NCI-H2196 (cell line): Measurements from ENCODE around the gene FAM184B.
"Not testable (repeated sequence)": the region's sequence is repeated elsewhere in the genome, so short reads cannot be mapped to it uniquely, and the experiment has no call there.

Experiments used
- DNase-seq: peaks from one replicate; lab custom pipeline; 2025; ENCODE audit not compliant: unreplicated experiment; lab: John Stamatoyannopoulos, UW

Gene FAM184B

DNA sequence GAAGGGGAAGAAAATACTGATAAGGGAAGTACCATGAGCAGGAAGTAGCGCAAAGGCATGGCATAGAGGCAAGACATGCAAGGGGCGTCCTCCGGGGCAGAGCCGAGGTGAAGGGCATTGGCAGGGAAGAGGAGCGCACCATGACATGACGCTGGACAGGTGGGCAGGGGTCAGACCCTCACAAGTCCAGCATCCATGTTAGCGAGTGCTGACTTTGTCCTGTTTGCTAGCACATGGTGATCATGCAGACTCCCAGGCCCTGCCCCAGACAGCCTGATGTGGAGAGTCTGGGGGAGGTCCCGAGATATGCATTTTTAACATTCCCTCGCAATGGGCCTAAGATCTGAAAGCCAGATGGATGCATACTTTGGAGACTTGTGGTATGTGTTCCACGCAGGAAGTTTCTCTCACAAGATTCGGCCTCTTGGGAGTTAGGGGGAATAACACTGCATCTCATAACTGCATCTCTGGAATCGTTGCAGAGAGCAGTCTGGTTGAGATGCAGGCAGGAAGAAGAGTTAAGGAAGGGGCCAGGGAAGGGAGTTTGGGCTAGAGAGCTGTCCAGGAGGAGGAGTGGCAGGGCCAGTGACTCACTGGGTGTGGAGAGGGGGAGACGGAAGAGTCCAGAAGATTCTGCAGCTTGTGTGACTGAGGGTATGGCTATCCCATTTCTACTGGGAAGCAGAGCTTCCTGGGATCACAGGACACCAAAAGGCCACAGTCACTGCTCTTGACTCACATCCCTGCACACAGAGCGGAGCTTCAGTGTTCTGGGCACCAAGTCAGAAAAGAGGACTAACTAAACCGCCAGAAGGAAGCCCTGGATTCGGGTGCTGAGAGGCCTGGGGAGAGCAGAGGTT is 59.7 kb downstream of the FAM184B start:
- DNase-seq = no peak

DNA sequence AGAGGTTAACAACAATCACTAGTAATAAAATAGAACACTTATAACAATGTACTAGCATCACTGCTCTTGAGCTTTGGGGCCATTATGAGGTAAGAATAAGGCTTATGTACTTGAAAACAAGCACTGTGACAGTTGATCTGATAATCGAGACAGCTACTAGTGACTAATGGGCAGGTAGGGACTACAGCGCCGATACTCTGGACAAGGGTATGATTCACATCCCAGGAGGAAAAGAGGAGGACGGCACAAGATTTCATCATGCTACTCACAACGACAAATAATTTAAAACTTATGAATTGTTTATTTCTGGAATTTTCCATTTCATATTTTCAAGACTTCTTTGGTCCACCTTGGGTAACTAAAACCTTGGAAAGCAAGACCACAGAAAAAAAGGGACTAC is 62.3 kb downstream of the FAM184B start:
- no peak for DNase-seq

DNA sequence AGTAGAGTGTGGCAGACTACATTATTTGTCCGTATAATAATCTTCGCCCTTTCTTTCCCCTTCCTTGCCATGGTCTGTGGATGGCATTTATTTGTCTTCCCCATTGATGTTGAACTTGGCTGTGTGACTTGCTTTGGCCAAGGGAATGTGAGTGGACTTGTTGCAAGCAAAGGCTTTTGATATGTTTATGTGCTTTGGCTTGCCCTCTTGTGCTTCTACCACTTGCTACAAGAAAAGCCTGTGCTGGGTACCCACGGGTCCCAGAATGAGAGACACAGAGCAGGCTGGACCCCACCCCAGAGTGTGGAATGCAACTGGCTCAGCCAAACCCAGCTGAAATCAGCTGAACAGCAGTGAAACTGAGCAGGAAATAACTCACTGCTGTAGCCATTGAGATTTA is 63.0 kb downstream of the FAM184B start:
- no peak for DNase-seq

DNA sequence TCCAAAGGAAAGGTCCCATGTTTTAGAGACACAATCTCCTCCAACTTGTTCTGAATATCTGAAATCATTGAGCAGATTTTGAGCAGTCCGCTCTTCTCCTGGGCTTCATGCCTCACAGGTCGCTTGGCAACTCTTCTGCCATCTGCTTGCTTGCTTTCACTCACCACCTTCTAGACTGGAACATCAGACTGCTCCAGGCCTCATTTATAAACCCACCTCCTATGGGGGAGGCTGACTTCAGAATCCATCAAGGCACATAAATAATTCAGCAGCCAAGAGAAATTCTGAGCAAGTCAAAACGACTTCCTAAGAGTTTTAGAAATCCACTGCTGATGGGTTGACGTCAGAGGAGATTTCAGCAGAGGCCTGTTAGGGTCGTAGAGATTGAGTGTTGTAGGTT is 64.1 kb downstream of the FAM184B start:
- no peak for DNase-seq

DNA sequence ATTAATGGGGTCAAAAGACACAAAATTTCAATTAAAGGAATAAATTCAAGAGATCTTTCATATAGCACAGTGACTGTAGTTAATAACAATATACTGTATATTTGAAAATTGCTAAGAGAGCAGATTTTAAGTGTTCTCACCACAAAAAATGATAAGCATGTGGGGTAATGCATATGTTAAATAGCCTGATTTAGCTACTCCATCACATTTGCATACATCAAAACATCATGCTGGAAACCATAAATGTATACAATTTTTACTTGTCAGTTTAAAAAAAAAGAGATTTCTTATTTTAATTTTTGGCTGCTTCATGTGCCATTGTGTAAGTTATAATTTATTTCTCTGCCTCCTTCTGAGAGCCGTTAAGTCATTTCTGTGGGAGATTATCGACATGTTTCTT is 65.9 kb downstream of the FAM184B start:
- no peak for DNase-seq

DNA sequence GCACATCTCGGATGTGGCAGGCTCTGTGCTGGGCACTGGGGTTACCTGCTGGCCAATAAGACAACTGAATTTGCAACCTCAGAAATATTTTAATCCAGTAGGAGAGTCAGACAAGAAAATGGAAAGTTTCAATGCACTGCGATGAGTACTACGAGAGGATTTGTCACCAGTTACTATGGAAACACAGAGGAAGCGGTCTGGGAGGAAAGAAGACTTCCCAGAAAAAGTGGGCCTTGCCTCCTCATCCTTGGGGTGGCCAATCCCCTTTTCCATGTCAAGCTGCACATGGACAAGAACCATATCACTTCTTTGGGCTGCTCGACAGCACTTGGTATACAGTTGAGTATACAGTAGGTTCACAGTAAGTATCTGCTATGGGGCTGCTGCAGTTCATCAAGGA is 67.6 kb downstream of the FAM184B start:
- DNase-seq = no peak

DNA sequence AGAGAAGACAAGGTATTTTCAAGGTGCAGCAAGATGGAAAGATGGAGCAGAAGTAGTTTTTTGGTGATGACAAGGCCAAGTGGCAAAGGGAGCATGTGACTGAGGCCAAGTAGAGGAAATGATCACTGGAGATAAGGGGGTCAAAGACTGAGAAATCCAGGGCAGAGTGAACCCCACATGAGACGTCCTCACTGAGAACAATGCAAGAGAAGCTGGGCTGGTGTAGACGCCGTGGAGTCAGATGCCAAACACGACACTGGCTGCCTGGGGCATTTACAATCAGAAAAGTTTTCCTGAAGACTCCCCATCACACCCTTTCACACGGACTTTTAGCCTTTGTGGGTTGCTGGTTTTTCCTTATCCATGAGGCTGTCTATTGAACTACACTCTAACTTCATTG is 69.3 kb downstream of the FAM184B start:
- no peak for DNase-seq

DNA sequence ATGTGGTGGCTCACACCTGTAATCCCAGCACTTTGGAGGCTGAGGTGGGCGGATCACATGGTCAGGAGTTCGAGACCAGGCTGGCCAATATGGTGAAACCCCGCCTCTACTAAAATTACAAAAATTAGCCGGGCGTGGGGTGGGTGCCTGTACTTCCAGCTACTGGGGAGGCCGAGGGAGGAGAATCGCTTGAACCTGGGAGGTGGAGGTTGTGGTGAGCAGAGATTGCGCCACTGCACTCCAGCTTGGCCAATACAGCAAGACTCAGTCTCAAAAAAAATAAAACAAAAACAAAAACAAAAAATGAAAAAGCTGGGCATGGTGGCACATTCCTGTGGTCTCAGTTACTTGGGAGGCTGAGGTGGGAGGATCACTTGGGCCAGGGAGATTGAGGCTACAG is 70.2 kb downstream of the FAM184B start:
- DNase-seq = not testable (repeated sequence)

DNA sequence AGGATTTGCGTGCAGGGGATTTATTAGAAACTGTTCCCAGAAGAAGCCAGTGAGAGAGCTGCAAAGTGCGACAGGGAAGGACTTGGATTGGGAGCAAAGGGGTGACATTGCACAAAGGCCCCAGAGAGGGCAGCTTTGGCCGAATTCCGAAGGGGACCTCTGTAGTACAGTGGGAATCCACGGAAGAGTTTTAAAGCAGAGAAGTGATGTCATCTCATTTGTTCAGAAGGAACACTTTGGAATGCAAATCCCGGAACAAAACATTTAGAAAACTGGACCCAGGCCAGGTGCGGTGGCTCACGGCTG is 71.7 kb downstream of the FAM184B start:
- no peak for DNase-seq

DNA sequence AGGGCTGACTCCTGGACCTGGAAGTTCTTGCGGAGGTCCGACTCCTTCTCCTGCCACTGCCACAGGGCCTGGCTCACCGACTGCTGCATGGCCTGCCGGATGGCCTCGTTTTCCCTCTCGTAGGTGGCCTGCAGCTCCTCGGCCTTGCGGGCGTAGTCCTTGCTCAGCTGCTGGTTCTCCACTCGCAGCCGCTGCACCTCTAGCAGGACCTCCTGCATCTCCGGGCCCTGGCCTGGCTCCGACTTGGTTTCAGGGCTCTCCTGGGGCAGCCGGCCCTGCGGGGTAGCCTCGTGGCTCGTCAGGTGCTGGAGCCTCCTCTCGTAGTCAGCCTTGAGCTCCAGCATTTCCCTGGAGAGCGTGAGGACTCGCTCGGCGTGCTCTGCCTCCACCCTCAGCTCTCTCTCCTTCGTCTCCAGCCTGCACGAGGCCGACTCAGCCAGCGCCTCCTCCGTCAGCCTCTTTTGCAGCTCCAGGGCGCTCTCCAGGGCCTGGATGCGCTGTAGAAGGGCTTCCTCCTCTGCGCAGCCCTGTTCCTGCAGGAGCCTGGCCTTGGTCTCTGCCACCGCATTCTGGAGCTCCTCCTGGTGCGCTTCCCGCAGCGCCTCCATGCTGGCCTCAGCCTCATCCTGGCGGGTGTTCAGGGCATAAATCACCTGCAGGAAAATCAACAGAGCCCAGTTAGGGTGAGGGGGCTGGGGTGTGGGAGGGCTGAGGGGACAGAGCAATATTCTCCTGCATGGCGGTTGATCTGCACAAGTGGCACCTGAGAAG is 72.2 kb downstream of the FAM184B start:
- DNase-seq = no peak

DNA sequence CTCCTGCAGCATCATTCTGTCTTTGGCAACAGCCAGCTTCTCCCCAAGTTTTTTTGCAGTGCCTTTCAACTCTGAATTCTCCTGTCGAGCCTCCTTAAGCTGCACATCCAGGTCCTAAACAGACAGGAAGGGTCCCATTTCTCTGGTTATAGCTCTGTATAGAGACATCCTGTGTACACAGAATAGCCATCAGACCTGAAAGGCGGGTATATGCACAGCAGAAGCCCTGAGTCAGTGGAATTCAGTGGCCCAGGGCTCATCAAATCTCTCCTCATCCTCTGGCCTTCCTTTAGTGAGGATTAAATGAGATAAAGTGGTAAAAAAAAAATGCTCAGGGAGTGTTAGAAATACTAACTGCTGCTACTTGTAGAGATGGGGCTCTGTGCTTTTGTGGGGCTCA is 73.8 kb downstream of the FAM184B start:
- DNase-seq = no peak

DNA sequence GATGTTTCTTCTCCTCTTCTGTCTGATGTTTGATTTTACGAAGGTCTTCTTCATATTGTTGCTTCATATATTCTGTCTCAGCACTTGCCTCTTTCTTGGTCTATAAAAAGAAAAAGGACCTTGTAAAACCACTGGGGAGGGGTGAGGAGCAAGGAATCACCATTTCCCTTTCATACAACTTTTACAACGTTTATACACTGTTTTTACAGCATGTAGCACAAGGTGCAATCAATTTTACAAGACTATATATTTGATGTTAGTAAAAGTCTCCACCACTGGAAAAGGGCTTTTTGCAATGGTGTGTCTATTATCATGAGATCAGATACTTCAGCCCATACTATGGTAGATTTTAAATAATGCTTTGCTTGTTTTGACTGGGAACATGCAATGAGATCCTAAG is 76.3 kb downstream of the FAM184B start:
- no peak for DNase-seq

DNA sequence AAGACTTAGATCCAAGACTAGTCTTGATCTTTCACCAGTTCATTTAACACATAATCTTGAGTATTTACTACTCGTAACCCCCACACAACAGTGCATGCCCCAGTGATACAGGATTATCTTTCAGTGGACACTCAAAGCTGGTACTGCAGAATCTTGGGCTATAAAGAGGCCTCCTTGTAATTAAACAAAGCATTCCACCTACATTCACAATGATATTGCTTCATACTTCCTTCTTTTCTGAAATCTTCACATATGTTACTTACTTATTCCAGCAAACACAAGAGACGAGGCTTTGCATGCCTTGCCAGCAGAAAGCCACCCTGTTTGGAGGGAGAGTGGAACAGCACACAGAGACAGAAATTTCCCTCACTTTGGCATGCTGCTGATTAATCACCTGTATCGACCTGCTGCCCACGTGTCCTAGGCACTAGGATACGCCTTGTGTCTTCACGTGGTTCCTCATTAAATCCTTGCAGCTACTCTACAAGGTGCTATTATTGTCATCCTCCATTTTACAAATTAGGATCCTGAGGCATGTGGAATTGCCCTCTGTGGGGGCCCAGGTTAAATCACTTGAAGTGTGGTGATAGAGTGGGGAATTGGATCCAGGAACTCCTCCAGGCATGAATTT is 77.3 kb downstream of the FAM184B start:
- DNase-seq = no peak

DNA sequence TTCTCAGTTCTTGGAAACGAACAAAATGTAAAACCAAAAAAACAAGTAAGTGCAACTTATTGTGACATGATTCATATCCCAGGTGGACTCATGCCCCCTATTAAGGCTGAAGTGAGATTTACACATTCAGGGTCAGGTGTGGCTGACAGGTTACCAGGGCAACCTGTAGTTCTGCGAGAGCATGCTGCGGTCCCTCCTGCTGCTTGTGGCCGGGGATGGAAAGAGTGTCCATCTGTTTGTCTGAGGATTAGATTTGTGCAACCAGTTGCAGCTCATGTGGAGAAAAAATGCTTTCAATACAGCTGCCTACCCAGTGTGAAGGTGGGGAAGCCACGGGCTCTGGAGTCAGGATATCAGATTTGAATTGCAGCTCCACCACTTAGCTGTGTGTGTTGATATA is 78.8 kb downstream of the FAM184B start:
- DNase-seq = no peak

DNA sequence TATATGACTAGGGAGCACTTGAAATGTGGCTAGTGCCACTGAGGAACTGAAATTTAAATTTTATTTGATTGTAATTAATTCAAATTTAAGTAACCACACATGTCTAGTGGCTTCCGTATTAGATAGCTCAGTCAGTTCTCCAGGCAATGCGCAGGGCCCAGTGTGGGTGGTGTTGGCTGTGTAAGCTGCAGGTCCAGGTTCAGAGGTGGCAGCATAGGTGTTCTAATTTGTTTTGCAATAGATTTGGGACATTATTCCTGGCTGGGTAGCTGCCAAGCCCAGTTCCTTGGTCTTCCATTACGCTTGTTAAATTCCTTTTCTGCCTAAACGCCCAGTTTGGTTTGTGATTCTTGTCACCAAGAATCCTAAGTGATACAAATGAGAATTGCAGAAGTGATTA is 79.5 kb downstream of the FAM184B start:
- DNase-seq = no peak

DNA sequence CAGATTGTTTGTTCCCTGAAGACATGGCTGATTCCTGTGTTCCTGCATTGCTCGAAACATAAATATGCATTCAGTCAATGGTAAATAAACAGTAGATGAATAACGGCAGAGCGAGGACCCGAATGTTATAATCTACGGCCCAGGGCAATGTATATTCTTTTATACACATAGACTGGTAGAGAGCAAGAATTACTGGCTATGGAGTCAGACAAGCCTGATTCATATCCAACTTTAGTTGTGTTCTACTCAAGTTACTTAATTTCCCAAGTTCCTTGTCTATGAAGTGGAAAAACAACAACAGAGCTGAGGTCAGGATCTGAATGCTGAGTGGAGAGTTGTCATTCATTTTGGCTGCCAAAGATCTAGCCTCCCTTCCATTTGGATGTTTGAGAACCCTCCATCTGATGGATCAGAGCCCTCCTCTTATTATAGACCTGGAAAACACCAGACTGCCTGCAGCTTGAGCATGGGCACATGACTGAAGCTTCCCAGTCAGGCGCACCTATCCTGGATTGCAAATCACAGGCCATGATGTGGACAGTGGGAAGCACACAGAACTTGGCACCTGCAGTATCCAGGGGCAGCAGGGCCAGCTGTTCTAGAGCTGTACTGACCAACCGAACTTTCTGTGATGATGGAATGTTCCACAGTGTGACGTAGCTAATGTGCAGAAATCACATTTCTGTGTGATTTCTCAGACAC is 80.1 kb downstream of the FAM184B start:
- DNase-seq = no peak

DNA sequence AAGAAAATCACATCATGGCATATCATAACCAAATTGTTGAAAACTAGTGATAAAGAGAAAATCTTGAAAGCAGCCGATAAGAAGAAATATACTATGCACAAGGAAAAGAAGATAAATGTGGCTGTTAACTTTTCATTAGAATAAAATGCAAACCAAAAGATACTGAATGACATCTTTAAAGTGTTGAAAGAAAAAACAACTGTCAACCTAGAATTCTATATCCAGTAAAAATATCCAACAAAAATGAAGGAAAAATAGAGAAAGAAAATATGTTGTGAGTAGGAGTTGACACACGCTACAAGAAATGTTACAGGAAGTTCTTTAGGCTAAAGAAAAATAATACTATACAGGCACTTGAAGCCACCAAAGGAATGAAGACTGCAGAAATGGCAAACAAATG is 82.0 kb downstream of the FAM184B start:
- no peak for DNase-seq

DNA sequence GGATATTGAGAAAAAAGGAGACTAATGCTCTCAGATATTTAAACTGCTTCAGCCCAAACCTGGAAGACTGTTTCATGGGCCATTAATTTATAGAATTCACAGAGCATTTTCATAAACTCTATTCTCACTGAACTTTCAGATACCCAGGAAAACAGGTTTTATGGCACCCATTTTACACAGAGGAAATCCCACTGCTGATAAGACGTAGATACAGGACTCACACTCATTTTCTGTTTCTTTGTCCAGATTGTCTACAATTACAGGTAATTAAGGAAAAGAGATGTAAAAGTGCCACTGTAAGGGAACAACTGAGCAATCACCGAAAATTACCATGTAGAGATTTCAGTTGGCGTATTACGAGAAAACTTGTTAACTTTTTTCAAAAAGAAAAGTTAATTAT is 83.3 kb downstream of the FAM184B start:
- no peak for DNase-seq

DNA sequence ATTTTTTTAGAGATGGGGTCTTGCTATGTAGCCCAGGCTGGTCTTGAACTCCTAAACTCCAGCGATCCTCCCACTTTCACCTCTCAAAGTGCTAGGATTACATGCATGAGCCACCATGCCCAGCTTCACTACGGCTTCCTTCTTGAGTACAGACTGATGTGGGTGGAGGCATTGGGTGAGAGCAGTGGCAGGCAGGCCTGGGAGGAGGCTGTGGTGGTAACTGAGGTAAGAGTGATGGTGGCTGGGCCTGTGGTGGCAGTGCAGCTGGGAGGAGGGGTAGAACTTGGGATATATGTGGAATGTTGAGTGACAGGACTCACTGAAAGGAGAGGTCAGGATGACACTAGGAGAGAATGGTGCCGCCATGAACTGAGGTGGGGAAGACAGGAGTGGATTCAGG is 86.1 kb downstream of the FAM184B start:
- DNase-seq = no peak

DNA sequence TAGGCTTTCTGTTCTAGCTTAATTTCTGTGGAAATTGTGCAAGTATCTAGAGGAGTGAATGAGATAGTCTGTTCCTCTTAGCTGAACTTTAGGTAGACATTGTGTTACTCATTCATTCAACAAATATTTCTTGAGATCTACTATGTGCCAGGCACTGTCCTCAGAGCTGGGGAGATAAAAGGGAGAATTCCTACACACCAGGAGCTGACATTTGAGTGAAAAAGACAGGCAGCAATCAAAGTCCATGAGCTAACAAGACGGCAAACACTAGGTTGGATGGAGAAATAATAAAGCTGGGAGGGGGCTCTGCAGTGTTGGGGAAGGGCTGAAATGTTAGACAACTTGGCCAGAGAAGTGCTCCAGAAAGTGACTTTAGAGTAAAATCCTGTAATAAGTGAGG is 86.9 kb downstream of the FAM184B start:
- no peak for DNase-seq

DNA sequence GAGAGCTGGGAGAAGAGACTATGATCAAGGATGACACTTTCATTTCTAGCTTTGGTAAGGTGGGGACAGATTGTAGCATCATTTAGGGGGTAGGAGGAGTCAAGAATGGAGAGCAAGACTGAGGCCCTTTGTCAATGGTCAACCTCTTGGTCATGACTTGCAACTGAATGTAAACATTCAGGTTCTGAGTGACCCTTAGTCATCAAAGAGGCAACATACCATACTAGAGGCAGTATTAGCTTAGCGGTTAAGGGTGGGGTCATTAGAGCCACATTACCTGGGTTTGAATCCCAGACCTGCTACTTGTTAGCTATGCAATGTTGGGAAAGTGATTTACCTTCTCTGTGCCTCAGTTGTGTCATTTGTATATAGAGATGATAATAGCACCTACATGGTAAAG is 90.5 kb downstream of the FAM184B start:
- no peak for DNase-seq

DNA sequence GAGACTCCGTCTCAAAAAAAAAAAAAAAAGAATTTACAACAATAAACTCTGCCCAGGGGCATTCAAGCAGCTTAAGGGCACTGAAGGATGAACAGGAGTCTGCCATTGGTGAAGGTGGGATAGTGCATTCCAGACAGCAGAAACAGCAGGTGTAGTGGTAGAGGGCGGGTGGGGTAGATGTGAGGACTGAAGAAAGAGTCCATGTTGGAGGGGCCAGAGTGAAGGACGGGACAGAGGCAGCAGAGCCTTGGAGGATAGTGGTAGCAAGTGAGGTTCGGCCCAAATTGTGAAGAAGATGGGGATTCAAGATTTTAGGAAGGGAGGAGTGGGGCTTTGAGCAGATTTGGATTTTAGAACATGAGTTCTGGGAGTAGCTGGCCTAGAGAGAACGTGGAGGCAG is 91.3 kb downstream of the FAM184B start:
- no peak for DNase-seq
